Stimulated activated CD4-positive, alpha-beta T cell treated with anti-CD3 and anti-CD28 coated beads, Interleukin-4, amount 100 ng/mL, for 4 hours (primary cell): ENCODE measurements around the gene SCPEP1.

ENCODE experiments used
- DNase-seq, 2 experiments: peaks; one replicate each; pipeline ENCODE4 v3.0.0-alpha.2; 2020

The SCPEP1 gene

GRCh38 chr17:57044976-57045867 is 67.3 kb downstream of the SCPEP1 start:
- no peak for DNase-seq

GRCh38 chr17:57045868-57046704 is 68.2 kb downstream of the SCPEP1 start:
- DNase-seq: peak; percentile 11 to 23

- no peak for DNase-seq
Observed at GRCh38 chr17:57046749-57047148, 68.8 kb downstream of the SCPEP1 start.

- no peak for DNase-seq
Observed at GRCh38 chr17:57048096-57048495, 70.2 kb downstream of the SCPEP1 start.

- no peak for DNase-seq
Observed at GRCh38 chr17:57050306-57050705, 72.4 kb downstream of the SCPEP1 start.

- DNase-seq: no peak
Observed at GRCh38 chr17:57051886-57052361, 74.0 kb downstream of the SCPEP1 start.
